Measurements from ENCODE around the gene RANBP10.
A peak's percentile ranks its signal among the peaks of the same experiment; 100 is the strongest.

RANBP10 gene

GRCh38 chr16:67727521-67728485 lies 78.6 kb downstream of the RANBP10 start:
- no peak for TF ChIP-seq ZFX (IDR thresholded peaks at IDR 0.05; ENCODE audit: borderline replicate concordance)
- TF ChIP-seq, protein P1, sequence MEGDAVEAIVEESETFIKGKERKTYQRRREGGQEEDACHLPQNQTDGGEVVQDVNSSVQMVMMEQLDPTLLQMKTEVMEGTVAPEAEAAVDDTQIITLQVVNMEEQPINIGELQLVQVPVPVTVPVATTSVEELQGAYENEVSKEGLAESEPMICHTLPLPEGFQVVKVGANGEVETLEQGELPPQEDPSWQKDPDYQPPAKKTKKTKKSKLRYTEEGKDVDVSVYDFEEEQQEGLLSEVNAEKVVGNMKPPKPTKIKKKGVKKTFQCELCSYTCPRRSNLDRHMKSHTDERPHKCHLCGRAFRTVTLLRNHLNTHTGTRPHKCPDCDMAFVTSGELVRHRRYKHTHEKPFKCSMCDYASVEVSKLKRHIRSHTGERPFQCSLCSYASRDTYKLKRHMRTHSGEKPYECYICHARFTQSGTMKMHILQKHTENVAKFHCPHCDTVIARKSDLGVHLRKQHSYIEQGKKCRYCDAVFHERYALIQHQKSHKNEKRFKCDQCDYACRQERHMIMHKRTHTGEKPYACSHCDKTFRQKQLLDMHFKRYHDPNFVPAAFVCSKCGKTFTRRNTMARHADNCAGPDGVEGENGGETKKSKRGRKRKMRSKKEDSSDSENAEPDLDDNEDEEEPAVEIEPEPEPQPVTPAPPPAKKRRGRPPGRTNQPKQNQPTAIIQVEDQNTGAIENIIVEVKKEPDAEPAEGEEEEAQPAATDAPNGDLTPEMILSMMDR (IDR thresholded peaks at IDR 0.05) = no peak
- no peak overlapping the region for H3K27ac ChIP-seq

- H3K27ac ChIP-seq = no peak overlapping the region
- TF ChIP-seq, protein P1 (IDR thresholded peaks at IDR 0.05) = no peak
- TF ChIP-seq ZFX (IDR thresholded peaks at IDR 0.05; ENCODE audit: borderline replicate concordance) = no peak
These were observed 80.0 kb downstream of the RANBP10 start for GRCh38 chr16:67726106-67727034.

DNA sequence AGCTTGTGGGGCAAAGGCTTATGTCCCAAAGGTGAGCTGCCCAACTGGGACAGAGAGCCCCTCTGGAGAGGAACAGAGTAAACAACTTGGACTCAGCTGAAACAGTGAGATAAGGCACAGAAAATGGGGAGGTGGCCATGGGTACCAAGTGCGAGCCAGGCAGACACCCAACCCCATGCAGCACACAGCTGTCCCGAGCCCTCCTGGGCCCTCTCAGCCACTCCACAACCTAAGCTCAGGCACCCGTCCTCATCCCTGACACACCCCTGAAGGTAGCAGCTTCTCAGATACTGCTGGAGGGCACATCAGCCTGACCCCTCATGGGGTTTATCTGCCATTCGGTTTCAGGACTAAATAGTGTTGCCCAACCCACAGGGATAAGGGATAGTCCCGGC lies 82.5 kb downstream of the RANBP10 start:
- H3K27ac ChIP-seq = no peak overlapping the region
- TF ChIP-seq, protein P1 (IDR thresholded peaks at IDR 0.05) = no peak
- TF ChIP-seq ZFX (IDR thresholded peaks at IDR 0.05; ENCODE audit: borderline replicate concordance) = no peak

DNA sequence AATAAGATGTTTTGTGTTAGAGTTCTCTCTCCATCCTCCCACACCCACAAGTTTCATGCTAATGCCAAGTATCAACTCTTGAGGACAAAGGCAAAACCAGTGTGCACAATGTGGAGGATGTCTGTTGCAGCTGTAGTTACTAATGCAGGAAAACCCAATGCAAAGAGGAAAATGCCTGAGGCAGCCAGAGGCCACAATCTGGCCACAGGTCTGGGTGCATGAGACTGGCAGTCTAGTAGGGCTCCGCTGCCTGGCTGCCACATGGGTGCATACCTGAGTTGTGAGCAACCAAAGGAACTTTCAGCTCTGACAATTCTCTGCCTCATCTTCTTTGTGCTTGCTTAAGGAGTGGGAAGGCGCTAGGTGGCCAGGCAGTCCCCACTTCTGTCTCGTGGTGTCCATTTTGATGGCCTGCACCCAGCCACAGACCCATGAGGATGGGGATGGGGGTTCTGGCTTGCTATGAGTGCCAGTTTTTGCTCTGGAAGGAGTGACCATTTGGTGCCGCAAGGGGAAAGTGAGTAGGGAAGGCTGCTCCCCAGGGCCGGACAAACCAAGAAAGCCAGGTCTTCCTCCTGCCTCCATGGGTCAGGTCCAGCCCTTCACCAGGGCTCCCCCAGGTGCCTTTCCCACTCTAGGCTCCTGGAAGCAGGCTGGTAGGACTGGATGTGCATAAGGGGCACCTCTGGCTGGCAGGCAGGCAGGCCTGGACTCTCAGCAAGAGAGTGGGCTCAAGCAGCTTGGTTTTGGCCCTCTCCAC lies 83.0 kb downstream of the RANBP10 start:
- no peak overlapping the region for H3K27ac ChIP-seq
- no peak for TF ChIP-seq ZFX (IDR thresholded peaks at IDR 0.05; ENCODE audit: borderline replicate concordance)
- TF ChIP-seq, protein P1 (IDR thresholded peaks at IDR 0.05) = no peak

- H3K27ac ChIP-seq = peak overlapping the region; percentile 64
- TF ChIP-seq, protein P1 (IDR thresholded peaks at IDR 0.05) = no peak
- TF ChIP-seq ZFX (IDR thresholded peaks at IDR 0.05; ENCODE audit: borderline replicate concordance) = no peak
These were observed 86.1 kb downstream of the RANBP10 start for GRCh38 chr16:67720236-67720635.

DNA sequence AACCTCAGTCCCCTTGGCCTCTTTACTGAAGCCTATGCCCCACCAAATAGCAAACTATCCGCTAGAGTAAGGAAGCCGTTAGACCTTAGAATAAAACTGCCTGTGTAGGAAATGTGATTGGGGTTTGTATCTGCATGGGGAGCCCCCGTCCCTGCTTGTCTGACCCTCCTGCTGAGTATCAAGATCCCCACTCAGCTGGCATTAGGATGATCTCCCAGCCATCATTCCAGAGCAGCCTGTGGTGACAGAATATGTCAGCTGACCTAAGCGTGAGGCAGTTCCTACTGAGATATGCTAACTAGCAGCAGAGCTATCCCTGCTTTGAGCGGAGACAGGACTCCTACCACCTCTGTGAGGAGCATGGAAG lies 86.6 kb downstream of the RANBP10 start:
- H3K27ac ChIP-seq = peak overlapping the region; percentile 64
- no peak for TF ChIP-seq ZFX (IDR thresholded peaks at IDR 0.05; ENCODE audit: borderline replicate concordance)
- TF ChIP-seq, protein P1 (IDR thresholded peaks at IDR 0.05) = no peak

All from 22Rv1 (cell line).